ENCODE measurements around the gene EPHB2.

The EPHB2 gene

GRCh38 chr1:22913421-22914141 lies 202.9 kb downstream of the EPHB2 start:
- no peak overlapping the region for H3K27ac Mint-ChIP-seq
- H3K4me1 Mint-ChIP-seq (ENCODE audit: low read depth) = no peaks in the 10 kb centered on the region

GRCh38 chr1:22914156-22914555 lies 203.5 kb downstream of the EPHB2 start:
- Mint-ChIP-seq H3K27ac (no peak overlapping the region), H3K4me1 (ENCODE audit: low read depth) (no peaks in the 10 kb centered on the region), H3K36me3 (ENCODE audit: low read depth) (no peaks in the 10 kb centered on the region), H3K9me3 (no peaks in the 10 kb centered on the region), H3K27me3 (peaks cover 4% of the 10 kb centered on the region), H3K4me3 (no peak overlapping the region)

More at GRCh38 chr1:22913421-22914141, 202.9 kb downstream of the EPHB2 start:
- no peak overlapping the region for H3K4me3 Mint-ChIP-seq
- H3K9me3 Mint-ChIP-seq = no peaks in the 10 kb centered on the region
- peaks cover 4% of the 10 kb centered on the region for H3K27me3 Mint-ChIP-seq
- no peaks in the 10 kb centered on the region for H3K36me3 Mint-ChIP-seq (ENCODE audit: low read depth)

GRCh38 chr1:22914633-22915217 lies 204.1 kb downstream of the EPHB2 start:
- no peak overlapping the region for H3K4me3 Mint-ChIP-seq
- H3K4me1 Mint-ChIP-seq (ENCODE audit: low read depth) = no peaks in the 10 kb centered on the region
- H3K27ac Mint-ChIP-seq = no peak overlapping the region
- peaks cover 4% of the 10 kb centered on the region for H3K27me3 Mint-ChIP-seq
- no peaks in the 10 kb centered on the region for H3K36me3 Mint-ChIP-seq (ENCODE audit: low read depth)
- no peaks in the 10 kb centered on the region for H3K9me3 Mint-ChIP-seq

GRCh38 chr1:22915231-22915630 lies 204.6 kb downstream of the EPHB2 start:
- no peak overlapping the region for H3K4me3 Mint-ChIP-seq
- H3K36me3 Mint-ChIP-seq (ENCODE audit: low read depth) = no peaks in the 10 kb centered on the region
- no peaks in the 10 kb centered on the region for H3K4me1 Mint-ChIP-seq (ENCODE audit: low read depth)
- no peaks in the 10 kb centered on the region for H3K9me3 Mint-ChIP-seq
- H3K27ac Mint-ChIP-seq = no peak overlapping the region
- H3K27me3 Mint-ChIP-seq = peaks cover 4% of the 10 kb centered on the region

- Mint-ChIP-seq H3K4me1 (ENCODE audit: low read depth) (no peaks in the 10 kb centered on the region), H3K4me3 (no peak overlapping the region), H3K27ac (no peak overlapping the region), H3K9me3 (no peaks in the 10 kb centered on the region), H3K36me3 (ENCODE audit: low read depth) (no peaks in the 10 kb centered on the region), H3K27me3 (peaks cover 4% of the 10 kb centered on the region)
These were observed 205.3 kb downstream of the EPHB2 start for GRCh38 chr1:22915816-22916470.

GRCh38 chr1:22916471-22916820 lies 205.8 kb downstream of the EPHB2 start:
- Mint-ChIP-seq H3K4me3 (no peak overlapping the region), H3K27ac (no peak overlapping the region), H3K4me1 (ENCODE audit: low read depth) (no peaks in the 10 kb centered on the region), H3K36me3 (ENCODE audit: low read depth) (no peaks in the 10 kb centered on the region), H3K27me3 (peaks cover 4% of the 10 kb centered on the region), H3K9me3 (no peaks in the 10 kb centered on the region)

GRCh38 chr1:22917989-22918388 lies 207.3 kb downstream of the EPHB2 start:
- no peaks in the 10 kb centered on the region for H3K4me1 Mint-ChIP-seq (ENCODE audit: low read depth)
- H3K27ac Mint-ChIP-seq = no peak overlapping the region
- H3K4me3 Mint-ChIP-seq = no peak overlapping the region
- H3K36me3 Mint-ChIP-seq (ENCODE audit: low read depth) = no peaks in the 10 kb centered on the region
- H3K27me3 Mint-ChIP-seq = peaks cover 4% of the 10 kb centered on the region
- no peaks in the 10 kb centered on the region for H3K9me3 Mint-ChIP-seq

- Mint-ChIP-seq H3K36me3 (ENCODE audit: low read depth) (no peaks in the 10 kb centered on the region), H3K27ac (no peak overlapping the region), H3K4me1 (ENCODE audit: low read depth) (no peaks in the 10 kb centered on the region), H3K27me3 (peaks cover 4% of the 10 kb centered on the region), H3K9me3 (no peaks in the 10 kb centered on the region), H3K4me3 (no peak overlapping the region)
These were observed 208.0 kb downstream of the EPHB2 start for GRCh38 chr1:22918644-22919043.

- H3K27me3 Mint-ChIP-seq = peaks cover 1% of the 10 kb centered on the region
- no peak overlapping the region for H3K27ac Mint-ChIP-seq
- H3K36me3 Mint-ChIP-seq (ENCODE audit: low read depth) = no peaks in the 10 kb centered on the region
- no peaks in the 10 kb centered on the region for H3K4me1 Mint-ChIP-seq (ENCODE audit: low read depth)
- no peaks in the 10 kb centered on the region for H3K9me3 Mint-ChIP-seq
- H3K4me3 Mint-ChIP-seq = no peak overlapping the region
These were observed 208.8 kb downstream of the EPHB2 start for GRCh38 chr1:22919341-22920025.

- H3K36me3 Mint-ChIP-seq (ENCODE audit: low read depth) = no peaks in the 10 kb centered on the region
- no peaks in the 10 kb centered on the region for H3K4me1 Mint-ChIP-seq (ENCODE audit: low read depth)
- peaks cover 2% of the 10 kb centered on the region for H3K27me3 Mint-ChIP-seq
- H3K4me3 Mint-ChIP-seq = no peak overlapping the region
- H3K27ac Mint-ChIP-seq = no peak overlapping the region
- H3K9me3 Mint-ChIP-seq = no peaks in the 10 kb centered on the region
These were observed 209.5 kb downstream of the EPHB2 start for GRCh38 chr1:22920026-22920733.

GRCh38 chr1:22920734-22921451 lies 210.3 kb downstream of the EPHB2 start:
- H3K27ac Mint-ChIP-seq = no peak overlapping the region
- no peak overlapping the region for H3K4me3 Mint-ChIP-seq
- no peaks in the 10 kb centered on the region for H3K9me3 Mint-ChIP-seq
- H3K27me3 Mint-ChIP-seq = peaks cover 4% of the 10 kb centered on the region
- no peaks in the 10 kb centered on the region for H3K4me1 Mint-ChIP-seq (ENCODE audit: low read depth)
- H3K36me3 Mint-ChIP-seq (ENCODE audit: low read depth) = no peaks in the 10 kb centered on the region

GRCh38 chr1:22921452-22922126 lies 210.9 kb downstream of the EPHB2 start:
- H3K4me1 Mint-ChIP-seq (ENCODE audit: low read depth) = no peaks in the 10 kb centered on the region
- peaks cover 4% of the 10 kb centered on the region for H3K27me3 Mint-ChIP-seq
- H3K4me3 Mint-ChIP-seq = no peak overlapping the region
- no peaks in the 10 kb centered on the region for H3K36me3 Mint-ChIP-seq (ENCODE audit: low read depth)
- H3K9me3 Mint-ChIP-seq = no peaks in the 10 kb centered on the region
- H3K27ac Mint-ChIP-seq = no peak overlapping the region

- no peak overlapping the region for H3K27ac Mint-ChIP-seq
- H3K36me3 Mint-ChIP-seq (ENCODE audit: low read depth) = no peaks in the 10 kb centered on the region
- no peak overlapping the region for H3K4me3 Mint-ChIP-seq
- peaks cover 7% of the 10 kb centered on the region for H3K27me3 Mint-ChIP-seq
- H3K9me3 Mint-ChIP-seq = no peaks in the 10 kb centered on the region
- no peaks in the 10 kb centered on the region for H3K4me1 Mint-ChIP-seq (ENCODE audit: low read depth)
These were observed 212.0 kb downstream of the EPHB2 start for GRCh38 chr1:22922640-22923039.

GRCh38 chr1:22925111-22925510 lies 214.5 kb downstream of the EPHB2 start:
- Mint-ChIP-seq H3K4me1 (ENCODE audit: low read depth) (no peaks in the 10 kb centered on the region), H3K27me3 (peaks cover 12% of the 10 kb centered on the region)

More at GRCh38 chr1:22925111-22925510, 214.5 kb downstream of the EPHB2 start:
- Mint-ChIP-seq H3K27ac (no peak overlapping the region), H3K4me3 (no peak overlapping the region), H3K36me3 (ENCODE audit: low read depth) (no peaks in the 10 kb centered on the region), H3K9me3 (no peaks in the 10 kb centered on the region)

Measured in stimulated activated naive CD8-positive, alpha-beta T cell treated with anti-CD3 and anti-CD28 coated beads, Interleukin-15, Interleukin-2, amounts not matched to agents 100 ng/mL and 50 ng/mL, for 24 hours (primary cell).